WTC11 (cell line): Measurements from ENCODE around the gene THRSP. TPM values are rescaled to one million over a fixed set of nuclear protein-coding genes. Genes with fewer than 3 reads are reported as not detected.

ENCODE experiments used
- ATAC-seq: fragments of 200-7000 bp; cut with Tn5 transposase; 2 replicates; pipeline ENCODE4 v1.10.0; 2021; ENCODE audit warnings: mild to moderate bottlenecking, moderate library complexity
- CTCF ChIA-PET: fragments of 300-600 bp; sonication (Branson Sonifier 250); formaldehyde crosslinking; loops from one replicate; lab custom pipeline; 2021; ENCODE audit warnings: antibody characterized with exemption; lab: Charles Lee
- POLR2A ChIA-PET: fragments of 350-600 bp; sonication (Branson Sonifier 250); formaldehyde crosslinking; loops from one replicate; lab custom pipeline; 2021; ENCODE audit warnings: antibody characterized with exemption; lab: Charles Lee
- DNase-seq: peaks from one replicate; pipeline ENCODE4 v3.0.0; 2021; ENCODE audit warnings: low spot score
- H3K27ac Mint-ChIP-seq: 2 replicates; pipeline ENCODE4 v1.8.0; 2021; ENCODE audit warnings: mixed read lengths
- H3K27me3 Mint-ChIP-seq: 2 replicates; pipeline ENCODE4 v1.8.0; 2021; ENCODE audit warnings: low read depth, mild to moderate bottlenecking, moderate library complexity, mixed read lengths
- H3K36me3 Mint-ChIP-seq: 2 replicates; pipeline ENCODE4 v1.8.0; 2021; ENCODE audit warnings: mixed read lengths
- H3K4me1 Mint-ChIP-seq: 2 replicates; pipeline ENCODE4 v1.8.0; 2022; ENCODE audit warnings: mixed read lengths
- H3K4me3 Mint-ChIP-seq: 2 replicates; pipeline ENCODE4 v1.8.0; 2021; ENCODE audit warnings: mild to moderate bottlenecking, moderate library complexity, mixed read lengths
- H3K9me3 Mint-ChIP-seq: 2 replicates; pipeline ENCODE4 v1.8.0; 2021; ENCODE audit warnings: mixed read lengths
- AR ChIP-seq: fragments of 250-450 bp; sonication (Bioruptor Pico); IDR thresholded peaks from 2 replicates; pipeline ENCODE4 v1.9.0; 2021; ENCODE audit warnings: mild to moderate bottlenecking
- ATF2 ChIP-seq: sonication (generic); formaldehyde crosslinking; IDR thresholded peaks from 2 replicates; pipeline ENCODE4 v1.8.1; 2022; ENCODE audit warnings: low read depth, missing genetic modification reagents, borderline replicate concordance
- ELF4 ChIP-seq: sonication (generic); formaldehyde crosslinking; IDR thresholded peaks from 2 replicates; pipeline ENCODE4 v1.8.1; 2022; ENCODE audit warnings: low read depth, mild to moderate bottlenecking, moderate library complexity, missing genetic modification reagents
- ERG ChIP-seq: fragments of 250-450 bp; sonication (Bioruptor Pico); IDR thresholded peaks from 2 replicates; pipeline ENCODE4 v1.8.0; 2021; ENCODE audit warnings: mild to moderate bottlenecking
- ESRRA ChIP-seq: sonication (generic); formaldehyde crosslinking; IDR thresholded peaks from 2 replicates; pipeline ENCODE4 v1.8.1; 2022; ENCODE audit warnings: mild to moderate bottlenecking, missing genetic modification reagents, borderline replicate concordance
- GTF2I ChIP-seq: fragments of 250-450 bp; sonication (Bioruptor Pico); conservative IDR thresholded peaks from 2 replicates; pipeline ENCODE4 v1.4.0; 2021; ENCODE audit warnings: mild to moderate bottlenecking
- JAZF1 ChIP-seq: fragments of 250-450 bp; sonication (Bioruptor Pico); IDR thresholded peaks from 2 replicates; pipeline ENCODE4 v1.9.0; 2021; ENCODE audit warnings: moderate library complexity, mild to moderate bottlenecking, inconsistent platforms
- KAT7 ChIP-seq: sonication (generic); formaldehyde crosslinking; IDR thresholded peaks from 2 replicates; pipeline ENCODE4 v1.8.1; 2023; ENCODE audit warnings: missing genetic modification reagents, mild to moderate bottlenecking, borderline replicate concordance
- PRDM15 ChIP-seq: sonication (generic); formaldehyde crosslinking; IDR thresholded peaks from 2 replicates; pipeline ENCODE4 v1.8.0; 2022; ENCODE audit warnings: missing genetic modification reagents
- TCF7 ChIP-seq: sonication (generic); formaldehyde crosslinking; IDR thresholded peaks from 2 replicates; pipeline ENCODE4 v1.8.0; 2022; ENCODE audit warnings: mild to moderate bottlenecking, low read depth, missing genetic modification reagents, moderate library complexity
- USF1 ChIP-seq: sonication (generic); formaldehyde crosslinking; IDR thresholded peaks from 2 replicates; pipeline ENCODE4 v1.8.0; 2022; ENCODE audit warnings: mild to moderate bottlenecking, missing genetic modification reagents
- ZBTB21 ChIP-seq: sonication (generic); formaldehyde crosslinking; IDR thresholded peaks from 2 replicates; pipeline ENCODE4 v1.8.1; 2023; ENCODE audit warnings: mild to moderate bottlenecking, missing genetic modification reagents, borderline replicate concordance
- ZNF396 ChIP-seq: fragments of 250-450 bp; sonication (Bioruptor Pico); IDR thresholded peaks from 2 replicates; pipeline ENCODE4 v1.8.0; 2021; ENCODE audit warnings: mild to moderate bottlenecking, moderate library complexity, borderline replicate concordance
- ZNF416 ChIP-seq: fragments of 250-450 bp; sonication (Bioruptor Pico); IDR thresholded peaks from 2 replicates; pipeline ENCODE4 v1.9.0; 2021; ENCODE audit warnings: mild to moderate bottlenecking, inconsistent platforms
- total RNA-seq: library from RNA; stranded (reverse); gene quantifications from 3 replicates; pipeline ENCODE4 v1.2.3, GENCODE V29; 2021

The THRSP gene
- total RNA-seq, 1 experiment from 2014 or later, result not detected

GRCh38 chr11:78022397-78023396 lies 41.0 kb upstream of the THRSP start, which contains the start of gene KCTD14 (continued):
- no peak for TF ChIP-seq ELF4 (CRISPR knock-in tag)

- H3K36me3 Mint-ChIP-seq, result no peaks in the 10 kb centered on the region
These were observed 40.2 kb upstream of the THRSP start for GRCh38 chr11:78023426-78023825.

GRCh38 chr11:78025378-78025777 lies 38.3 kb upstream of the THRSP start:
- TF ChIP-seq USF1 (CRISPR knock-in tag) (no peak), JAZF1 (CRISPR knock-in tag) (no peak), ZBTB21 (CRISPR knock-in tag) (no peak), ATF2 (CRISPR knock-in tag) (no peak), PRDM15 (CRISPR knock-in tag) (no peak), ZNF416 (CRISPR knock-in tag) (no peak), AR (no peak), ZNF396 (CRISPR knock-in tag) (no peak), TCF7 (CRISPR knock-in tag) (no peak), ESRRA (CRISPR knock-in tag) (no peak), ERG (CRISPR knock-in tag) (no peak)
- no peak for DNase-seq
- Mint-ChIP-seq H3K4me1 (peaks cover 21% of the 10 kb centered on the region), H3K27me3 (no peaks in the 10 kb centered on the region), H3K27ac (no peak overlapping the region), H3K9me3 (peaks cover 6% of the 10 kb centered on the region), H3K36me3 (no peaks in the 10 kb centered on the region), H3K4me3 (no peak overlapping the region)
- ATAC-seq, result no peak
- ChIA-PET POLR2A (no interaction called here), CTCF (no interaction called here)

More at GRCh38 chr11:78023426-78023825, 40.2 kb upstream of the THRSP start:
- no peaks in the 10 kb centered on the region for H3K27me3 Mint-ChIP-seq
- H3K27ac Mint-ChIP-seq, result no peak overlapping the region; the same call in 1 of the 2 replicates
- peak overlapping the region; percentile 85 for H3K4me3 Mint-ChIP-seq
- peaks cover 24% of the 10 kb centered on the region for H3K4me1 Mint-ChIP-seq
- no peak for DNase-seq
- CTCF ChIA-PET, result interaction anchor here (1.8 kb wide), 1 partner anchor 23 kb away, joined by 4 read pairs; no protein-coding TSS in a partner anchor
- H3K9me3 Mint-ChIP-seq, result peaks cover 6% of the 10 kb centered on the region
- TF ChIP-seq GTF2I (CRISPR knock-in tag), result 0 out of 2 replicates have a peak, but pooled peaks have one; percentile 14
- no peak for TF ChIP-seq KAT7
- TF ChIP-seq, all 79 proteins: peak for 1
- POLR2A ChIA-PET, result no interaction called here
- ATAC-seq, result peak; percentile 5; the same call in 1 of the 2 replicates
